Dendritic cell treated with granulocyte-macrophage colony-stimulating factor and Interleukin-4, amounts not matched to agents 40 ng/mL and 50 ng/mL, for 4 days (primary cell): ENCODE results near the gene MRPL54.

Experiments
- H3K27ac Mint-ChIP-seq: one replicate; pipeline ENCODE4 v1.8.0; 2022; ENCODE audit warnings: mild to moderate bottlenecking, mixed read lengths
- H3K27me3 Mint-ChIP-seq: one replicate; pipeline ENCODE4 v1.8.0; 2022; ENCODE audit warnings: mild to moderate bottlenecking, mixed read lengths
- H3K36me3 Mint-ChIP-seq: one replicate; pipeline ENCODE4 v1.8.0; 2022; ENCODE audit warnings: low read depth, mixed read lengths
- H3K4me1 Mint-ChIP-seq: one replicate; pipeline ENCODE4 v1.8.0; 2022; ENCODE audit warnings: low read depth, mixed read lengths
- H3K4me3 Mint-ChIP-seq: one replicate; pipeline ENCODE4 v1.8.0; 2022; ENCODE audit warnings: mild to moderate bottlenecking, moderate library complexity, mixed read lengths
- H3K9me3 Mint-ChIP-seq: one replicate; pipeline ENCODE4 v1.8.0; 2022; ENCODE audit warnings: mixed read lengths
- intact Hi-C: fragments of 100-400 bp; cut with micrococcal nuclease; formaldehyde crosslinking; loops from one replicate; pipeline ENCODE4 v1.15.0; 2022

Gene MRPL54

GRCh38 chr19:3769494-3769893 lies 7.0 kb downstream of the MRPL54 start:
- H3K36me3 Mint-ChIP-seq, result peaks cover 54% of the 10 kb centered on the region
- no peak overlapping the region for H3K4me3 Mint-ChIP-seq
- intact Hi-C loops, result no loop called here
- no peaks in the 10 kb centered on the region for H3K9me3 Mint-ChIP-seq
- no peak overlapping the region for H3K27ac Mint-ChIP-seq
- peaks cover 8% of the 10 kb centered on the region for H3K4me1 Mint-ChIP-seq
- peaks cover 2% of the 10 kb centered on the region for H3K27me3 Mint-ChIP-seq

GRCh38 chr19:3770136-3770999 lies 7.9 kb downstream of the MRPL54 start:
- peaks cover 48% of the 10 kb centered on the region for H3K36me3 Mint-ChIP-seq
- H3K4me1 Mint-ChIP-seq, result peaks cover 8% of the 10 kb centered on the region
- H3K4me3 Mint-ChIP-seq, result no peak overlapping the region
- intact Hi-C loops, result no loop called here
- no peaks in the 10 kb centered on the region for H3K9me3 Mint-ChIP-seq
- H3K27me3 Mint-ChIP-seq, result peaks cover 2% of the 10 kb centered on the region
- no peak overlapping the region for H3K27ac Mint-ChIP-seq

GRCh38 chr19:3771000-3771905 lies 8.8 kb downstream of the MRPL54 start:
- Mint-ChIP-seq H3K4me1 (peaks cover 6% of the 10 kb centered on the region), H3K27me3 (peaks cover 2% of the 10 kb centered on the region)
- intact Hi-C loops, result no loop called here

GRCh38 chr19:3771906-3772455 lies 9.5 kb downstream of the MRPL54 start, which contains the start of gene RAX2:
TSS of gene RAX2 (minus strand) at chr19:3772228. CDS start at chr19:3771742, 486 bp downstream.
- Mint-ChIP-seq H3K27ac (no peak within 1 kb of the TSS), H3K27me3 (peaks cover 2% of the 10 kb centered on the region), H3K36me3 (peaks cover 33% of the 10 kb centered on the region), H3K9me3 (peaks cover 7% of the 10 kb centered on the region), H3K4me1 (peaks cover 3% of the 10 kb centered on the region), H3K4me3 (no peak within 1 kb of the TSS)
- intact Hi-C loops, result no loop called here

More at GRCh38 chr19:3771000-3771905, 8.8 kb downstream of the MRPL54 start:
- H3K27ac Mint-ChIP-seq, result no peak overlapping the region
- H3K9me3 Mint-ChIP-seq, result peaks cover under 1% of the 10 kb centered on the region
- peaks cover 40% of the 10 kb centered on the region for H3K36me3 Mint-ChIP-seq
- H3K4me3 Mint-ChIP-seq, result no peak overlapping the region

DNA sequence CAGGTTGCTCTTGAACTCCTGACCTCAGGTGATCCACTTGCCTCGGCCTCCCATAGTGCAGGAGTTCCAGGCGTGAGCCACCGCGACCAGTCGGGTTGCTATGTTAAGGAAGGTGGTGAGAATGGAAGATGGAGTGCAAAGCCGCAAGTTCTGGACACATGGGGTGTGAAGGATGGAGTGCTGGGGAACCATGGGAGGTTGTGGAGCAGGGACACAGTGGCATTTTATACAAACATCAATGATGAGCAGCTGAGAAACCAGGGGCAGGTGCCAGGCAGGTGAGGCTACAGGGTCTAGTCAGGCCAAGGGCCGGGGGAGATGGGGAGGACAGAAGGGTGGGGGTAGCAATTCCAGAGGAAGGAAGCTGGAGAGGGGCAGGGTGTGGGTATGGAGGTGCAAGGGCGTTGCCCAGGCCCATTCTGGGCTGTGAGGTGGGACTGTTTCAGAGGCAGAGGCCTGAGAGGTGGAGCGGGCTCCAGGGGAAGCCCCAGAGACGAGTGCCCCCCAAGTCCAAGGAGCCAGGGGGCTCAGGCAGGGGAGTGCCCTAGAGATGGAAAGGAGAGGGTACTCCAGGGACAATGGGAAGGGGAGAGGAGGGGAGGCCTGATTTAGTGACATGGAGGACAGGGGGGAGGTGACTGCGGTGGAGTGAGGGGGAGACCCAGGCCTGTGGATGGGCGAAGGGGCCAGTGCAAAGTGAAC lies 11.5 kb downstream of the MRPL54 start:
- Mint-ChIP-seq H3K27me3 (peaks cover 2% of the 10 kb centered on the region), H3K27ac (no peak overlapping the region), H3K4me3 (no peak overlapping the region), H3K9me3 (peaks cover 7% of the 10 kb centered on the region), H3K4me1 (peaks cover 5% of the 10 kb centered on the region), H3K36me3 (peaks cover 27% of the 10 kb centered on the region)
- intact Hi-C loops, result no loop called here

DNA sequence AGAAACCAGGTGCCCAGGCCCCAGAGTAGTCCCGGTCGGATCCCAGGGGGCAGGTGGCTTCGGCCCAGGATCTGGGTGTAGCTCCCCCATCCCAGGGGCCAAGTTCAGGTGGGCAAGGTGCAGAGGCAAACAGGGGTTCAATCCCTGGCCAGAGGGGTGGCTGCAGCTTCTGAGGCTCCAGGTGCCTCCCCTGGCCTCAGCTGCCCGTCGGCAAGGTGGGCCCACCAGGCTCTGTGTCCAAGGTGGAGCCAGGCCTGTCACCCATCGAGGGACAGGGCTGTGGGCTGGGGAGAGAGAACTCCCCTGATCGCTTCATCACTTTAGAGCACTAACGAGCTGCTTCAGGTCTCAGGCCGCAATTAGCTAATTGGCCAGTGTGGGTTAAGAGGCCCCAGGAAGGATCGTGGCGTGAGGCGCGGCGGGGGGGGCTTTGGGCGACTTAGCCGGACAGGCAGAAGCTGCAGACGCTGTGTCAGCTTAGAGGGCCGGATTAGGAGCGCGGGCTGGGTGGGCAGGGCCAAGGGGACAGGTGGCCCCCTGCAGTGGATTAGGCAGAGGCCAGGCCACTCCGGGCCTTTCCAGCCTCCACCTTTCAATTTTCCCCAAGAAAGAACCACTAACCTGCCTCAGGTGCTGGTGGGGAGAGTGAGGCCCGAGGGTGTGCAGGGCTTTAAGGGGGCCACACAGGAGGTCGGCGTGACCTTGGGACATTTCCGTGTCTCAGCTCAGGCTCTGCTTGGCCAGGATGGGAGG lies 12.3 kb downstream of the MRPL54 start:
- Mint-ChIP-seq H3K4me1 (peaks cover 5% of the 10 kb centered on the region), H3K27me3 (peaks cover 2% of the 10 kb centered on the region), H3K36me3 (peaks cover 19% of the 10 kb centered on the region), H3K4me3 (no peak overlapping the region), H3K9me3 (peaks cover 7% of the 10 kb centered on the region), H3K27ac (no peak overlapping the region)
- intact Hi-C loops, result no loop called here

DNA sequence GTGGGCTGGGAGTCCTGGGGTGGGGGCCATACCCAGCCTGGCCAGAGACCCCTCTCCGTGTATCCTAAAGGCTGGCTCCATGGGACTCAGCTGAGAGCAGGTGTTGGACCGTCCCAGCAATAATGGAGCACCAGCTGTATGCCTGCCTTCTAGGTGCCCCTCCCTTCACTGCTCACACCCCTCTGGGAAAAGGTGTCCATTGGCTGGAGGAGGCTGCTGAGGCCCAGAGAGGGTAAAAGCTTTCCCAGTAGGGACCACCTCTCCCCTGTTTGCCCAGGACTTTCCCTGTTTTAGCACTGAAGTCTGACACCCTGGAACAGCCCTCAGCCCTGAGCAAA lies 12.9 kb downstream of the MRPL54 start:
- intact Hi-C loops, result no loop called here
- H3K27me3 Mint-ChIP-seq, result peaks cover 2% of the 10 kb centered on the region
- H3K4me1 Mint-ChIP-seq, result peaks cover 5% of the 10 kb centered on the region
- H3K36me3 Mint-ChIP-seq, result peaks cover 14% of the 10 kb centered on the region
- no peak overlapping the region for H3K27ac Mint-ChIP-seq
- H3K4me3 Mint-ChIP-seq, result no peak overlapping the region
- H3K9me3 Mint-ChIP-seq, result peaks cover 7% of the 10 kb centered on the region

GRCh38 chr19:3775831-3776230 lies 13.3 kb downstream of the MRPL54 start:
- Mint-ChIP-seq H3K27me3 (peaks cover 2% of the 10 kb centered on the region), H3K4me3 (no peak overlapping the region), H3K27ac (no peak overlapping the region), H3K9me3 (peaks cover 7% of the 10 kb centered on the region), H3K4me1 (peaks cover 5% of the 10 kb centered on the region), H3K36me3 (peaks cover 14% of the 10 kb centered on the region)
- intact Hi-C loops, result no loop called here

- no peak overlapping the region for H3K27ac Mint-ChIP-seq
- peaks cover 5% of the 10 kb centered on the region for H3K4me1 Mint-ChIP-seq
- peaks cover 18% of the 10 kb centered on the region for H3K36me3 Mint-ChIP-seq
- peaks cover 13% of the 10 kb centered on the region for H3K9me3 Mint-ChIP-seq
- intact Hi-C loops, result no loop called here
- H3K27me3 Mint-ChIP-seq, result peaks cover 2% of the 10 kb centered on the region
- no peak overlapping the region for H3K4me3 Mint-ChIP-seq
Observed at GRCh38 chr19:3776479-3777040, 14.1 kb downstream of the MRPL54 start.

GRCh38 chr19:3778104-3778867 lies 15.8 kb downstream of the MRPL54 start:
- Mint-ChIP-seq H3K27ac (no peak overlapping the region), H3K4me3 (no peak overlapping the region), H3K4me1 (peaks cover 5% of the 10 kb centered on the region), H3K9me3 (peaks cover 29% of the 10 kb centered on the region), H3K27me3 (no peaks in the 10 kb centered on the region), H3K36me3 (peaks cover 35% of the 10 kb centered on the region)
- intact Hi-C loops, result no loop called here

GRCh38 chr19:3778899-3779723 lies 16.6 kb downstream of the MRPL54 start:
- H3K4me1 Mint-ChIP-seq, result peaks cover 5% of the 10 kb centered on the region
- H3K27me3 Mint-ChIP-seq, result no peaks in the 10 kb centered on the region
- H3K36me3 Mint-ChIP-seq, result peaks cover 43% of the 10 kb centered on the region
- H3K27ac Mint-ChIP-seq, result no peak overlapping the region
- intact Hi-C loops, result no loop called here
- H3K4me3 Mint-ChIP-seq, result no peak overlapping the region
- H3K9me3 Mint-ChIP-seq, result peaks cover 29% of the 10 kb centered on the region
